Neuron (in vitro differentiated cells): Measurements from ENCODE around the gene PLXNA3.
"Not testable (repeated sequence)": the region's sequence is repeated elsewhere in the genome, so short reads cannot be mapped to it uniquely, and the experiment has no call there.

ENCODE experiments used
- H2AFZ ChIP-seq: one replicate; pipeline ENCODE4 v1.6.1; 2013; ENCODE audit warnings: low read depth, mild to moderate bottlenecking, inconsistent platforms, low read length, moderate library complexity
- H3K27me3 ChIP-seq: one replicate; pipeline ENCODE4 v1.6.1; 2013; ENCODE audit warnings: low read length; ENCODE audit not compliant: insufficient read depth
- H3K36me3 ChIP-seq: one replicate; pipeline ENCODE4 v1.6.1; 2013; ENCODE audit warnings: low read length; ENCODE audit not compliant: insufficient read depth
- H3K4me1 ChIP-seq: one replicate; pipeline ENCODE4 v1.6.1; 2013; ENCODE audit warnings: low read length; ENCODE audit not compliant: insufficient read depth
- H3K4me3 ChIP-seq: 2 replicates; pipeline ENCODE4 v1.5.1; 2013; ENCODE audit warnings: mild to moderate bottlenecking, low read length, moderate library complexity
- H3K9me3 ChIP-seq: one replicate; pipeline ENCODE4 v1.6.1; 2013; ENCODE audit warnings: low read length

PLXNA3 gene

DNA sequence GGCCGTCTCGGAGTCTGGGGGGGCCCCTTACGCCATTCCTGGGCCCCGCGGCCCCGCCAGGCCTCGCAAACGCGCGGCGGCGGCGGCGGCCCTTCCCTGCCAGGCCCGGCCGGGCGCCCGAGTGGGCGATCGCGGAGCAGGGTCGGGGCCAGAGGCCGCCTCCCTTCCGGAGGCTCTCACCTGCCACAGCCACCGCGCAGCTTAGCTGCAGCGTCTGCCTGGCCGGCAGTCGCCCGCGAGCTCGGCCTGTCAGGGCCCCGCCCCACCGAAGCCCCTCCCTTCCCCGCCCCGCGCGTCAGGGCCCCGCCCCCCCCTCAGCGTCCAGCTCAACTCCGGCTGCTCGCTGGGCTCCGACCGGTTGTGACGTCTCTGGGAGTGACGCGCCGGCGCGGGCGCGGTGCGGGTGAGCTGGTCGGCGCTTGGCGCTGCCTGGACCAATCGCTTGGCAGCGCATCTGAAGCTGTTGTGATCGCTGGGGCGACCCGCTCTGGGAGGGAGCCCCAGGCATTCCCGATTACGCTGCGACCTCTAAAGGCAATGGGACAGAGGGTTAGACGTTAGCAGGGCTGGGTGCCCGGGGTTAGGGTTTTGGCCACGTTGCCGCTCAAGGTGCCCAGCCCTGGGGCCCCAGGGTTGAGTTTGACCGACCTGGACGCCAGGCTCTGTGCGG lies 32.5 kb downstream of the PLXNA3 start, which contains the start of gene SLC10A3:
Gene SLC10A3, minus strand, starts transcription at position 216 of the 670 bp plus-strand sequence. CDS start 1,689 bp downstream, outside the sequence.
- Histone ChIP-seq H3K27me3 (peaks cover 2% of the 10 kb centered on the region), H3K4me1 (peaks cover 5% of the 10 kb centered on the region), H3K9me3 (no peaks in the 10 kb centered on the region), H3K36me3 (no peaks in the 10 kb centered on the region), H2AFZ (peak within 1 kb of the TSS; percentile 38), H3K4me3 (peak within 1 kb of the TSS; percentile 67)

DNA sequence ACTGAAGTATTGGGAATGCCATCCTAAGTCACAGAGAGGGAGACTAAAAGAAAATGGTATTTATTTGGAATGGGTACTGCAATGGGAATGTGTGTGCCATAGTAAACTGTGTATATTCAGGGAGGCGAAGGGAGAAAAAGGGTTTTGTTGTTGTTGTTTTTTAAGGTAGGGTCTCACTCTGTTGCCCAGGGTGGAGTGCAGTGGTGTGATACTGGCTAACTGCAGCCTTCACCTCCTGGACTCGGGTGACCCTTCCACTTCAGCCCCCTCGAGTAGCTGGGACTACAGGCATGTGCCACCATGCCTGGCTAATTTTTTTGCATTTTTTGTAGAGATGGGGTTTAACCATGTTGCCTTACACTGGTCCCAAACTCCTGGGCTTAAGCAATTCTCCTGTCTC lies 36.6 kb downstream of the PLXNA3 start:
- no peaks in the 10 kb centered on the region for H3K36me3 ChIP-seq
- peaks cover under 1% of the 10 kb centered on the region for H3K4me1 ChIP-seq
- no peak overlapping the region for H3K4me3 ChIP-seq
- peaks cover 2% of the 10 kb centered on the region for H3K27me3 ChIP-seq
- no peaks in the 10 kb centered on the region for H3K9me3 ChIP-seq
- no peak overlapping the region for H2AFZ ChIP-seq

DNA sequence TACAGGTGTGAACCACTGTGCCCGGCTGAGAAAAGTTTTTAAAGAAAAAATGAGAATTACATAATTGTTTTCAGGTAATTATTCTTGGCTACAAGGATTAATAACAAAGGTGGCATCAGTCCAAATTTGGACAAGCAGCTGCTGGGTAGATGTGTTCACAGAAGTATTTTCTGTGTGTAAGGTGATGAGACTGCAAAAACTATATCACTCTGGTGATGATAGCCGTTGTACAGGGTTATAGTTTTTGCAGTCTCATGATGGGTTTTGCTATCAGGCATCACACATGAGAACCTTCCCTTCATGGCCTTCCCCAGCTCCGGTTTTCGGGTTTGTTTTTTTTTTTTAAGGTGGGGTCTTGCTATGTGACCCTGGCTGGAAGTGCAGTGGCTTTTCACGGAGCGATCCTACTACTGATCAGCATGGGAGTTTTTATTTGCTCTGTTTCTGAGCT lies 37.4 kb downstream of the PLXNA3 start:
- Histone ChIP-seq H2AFZ (no peak overlapping the region), H3K4me3 (no peak overlapping the region), H3K27me3 (peaks cover 2% of the 10 kb centered on the region), H3K4me1 (no peaks in the 10 kb centered on the region), H3K9me3 (no peaks in the 10 kb centered on the region), H3K36me3 (no peaks in the 10 kb centered on the region)

DNA sequence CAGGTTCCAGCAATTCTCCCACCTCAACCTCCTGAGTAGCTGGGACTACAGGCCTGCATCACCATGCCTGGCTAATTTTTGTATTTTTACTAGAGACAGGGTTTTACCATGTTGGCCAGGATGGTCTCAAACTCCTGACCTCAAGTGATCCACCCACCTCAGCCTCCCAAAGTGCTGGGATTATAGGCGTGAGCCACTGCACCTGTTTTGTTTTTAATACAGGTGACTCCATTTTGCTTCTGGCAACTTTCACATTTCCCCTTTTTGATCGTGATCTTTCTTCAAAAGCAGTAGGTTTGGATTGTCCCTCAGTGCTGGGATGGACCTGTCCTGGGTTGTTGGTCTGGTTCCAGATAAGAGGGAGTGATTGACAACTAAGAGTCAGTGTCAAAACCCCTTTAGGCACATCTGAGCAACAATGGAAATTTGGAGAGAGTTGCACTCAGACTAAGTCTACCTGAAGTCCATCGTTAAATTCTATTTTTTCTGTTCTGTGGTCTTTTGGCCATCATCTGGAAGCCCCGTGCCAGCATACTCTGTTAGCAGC lies 38.6 kb downstream of the PLXNA3 start:
- not testable (repeated sequence) for H3K36me3 ChIP-seq, H3K9me3 ChIP-seq, H2AFZ ChIP-seq, H3K4me1 ChIP-seq, H3K4me3 ChIP-seq, H3K27me3 ChIP-seq

DNA sequence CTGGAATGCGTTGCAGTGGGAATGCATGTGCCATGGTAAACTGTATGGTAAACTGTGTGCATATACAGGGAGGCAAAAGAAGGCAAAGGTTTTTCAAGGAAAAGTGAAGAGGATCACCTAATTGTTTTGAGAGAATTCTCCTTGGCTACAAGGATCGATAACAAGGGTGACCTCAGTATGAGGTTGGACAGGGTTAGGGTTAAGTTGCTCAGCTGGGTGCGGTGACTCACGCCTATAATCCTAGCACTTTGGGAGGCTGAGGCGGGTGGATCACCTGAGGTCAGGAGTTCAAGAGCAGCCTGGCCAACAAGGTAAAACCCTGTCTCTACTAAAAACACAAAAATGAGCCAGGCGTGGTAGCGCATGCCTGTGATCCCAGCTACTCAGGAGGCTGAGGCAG lies 43.3 kb downstream of the PLXNA3 start:
- H3K9me3 ChIP-seq, H3K36me3 ChIP-seq, H2AFZ ChIP-seq, H3K4me3 ChIP-seq, H3K27me3 ChIP-seq, H3K4me1 ChIP-seq: not testable (repeated sequence)

DNA sequence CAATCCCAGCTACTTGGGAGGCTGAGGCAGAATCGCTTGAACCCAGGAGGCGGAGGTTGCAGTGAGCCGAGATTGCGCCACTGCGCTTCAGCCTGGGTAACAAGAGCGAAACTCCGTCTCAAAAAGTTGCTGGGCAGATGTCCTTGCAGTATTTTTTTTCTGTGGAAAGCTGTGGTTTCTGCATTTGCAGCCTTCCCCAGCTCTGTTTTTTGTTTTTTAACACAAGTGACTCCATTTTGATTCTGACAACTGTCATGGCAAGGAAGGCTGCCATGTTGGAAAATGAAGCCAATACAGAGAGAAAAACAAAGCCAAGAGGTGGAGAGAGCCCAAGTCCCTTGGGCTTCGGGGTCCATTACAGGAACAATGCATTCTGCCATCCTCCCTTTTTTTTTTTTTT lies 44.0 kb downstream of the PLXNA3 start:
- no peak overlapping the region for H2AFZ ChIP-seq
- no peaks in the 10 kb centered on the region for H3K27me3 ChIP-seq
- H3K4me1 ChIP-seq = no peaks in the 10 kb centered on the region
- H3K9me3 ChIP-seq = no peaks in the 10 kb centered on the region
- H3K4me3 ChIP-seq = no peak overlapping the region
- H3K36me3 ChIP-seq = peaks cover 3% of the 10 kb centered on the region

DNA sequence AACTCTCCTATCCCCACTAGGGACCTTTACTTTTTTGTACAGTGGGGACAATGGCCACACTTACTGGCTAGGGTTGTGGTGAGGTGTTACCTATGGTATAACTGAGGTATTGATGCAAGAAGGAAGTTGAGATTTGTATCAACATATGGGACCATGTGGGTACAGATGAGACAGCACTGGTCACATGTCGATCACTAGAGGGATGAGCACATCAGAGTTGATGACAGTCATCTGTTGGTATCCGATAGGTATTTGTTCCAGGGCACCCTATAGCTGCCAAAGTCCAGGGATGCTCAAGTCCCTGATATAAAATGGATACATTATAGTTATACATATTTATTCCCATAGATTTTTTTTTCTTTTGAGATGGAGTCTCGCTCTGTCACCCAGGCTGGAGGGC lies 44.9 kb downstream of the PLXNA3 start:
- Histone ChIP-seq H3K4me1 (no peaks in the 10 kb centered on the region), H3K4me3 (no peak overlapping the region), H3K9me3 (no peaks in the 10 kb centered on the region), H2AFZ (no peak overlapping the region), H3K27me3 (no peaks in the 10 kb centered on the region), H3K36me3 (peaks cover 3% of the 10 kb centered on the region)

DNA sequence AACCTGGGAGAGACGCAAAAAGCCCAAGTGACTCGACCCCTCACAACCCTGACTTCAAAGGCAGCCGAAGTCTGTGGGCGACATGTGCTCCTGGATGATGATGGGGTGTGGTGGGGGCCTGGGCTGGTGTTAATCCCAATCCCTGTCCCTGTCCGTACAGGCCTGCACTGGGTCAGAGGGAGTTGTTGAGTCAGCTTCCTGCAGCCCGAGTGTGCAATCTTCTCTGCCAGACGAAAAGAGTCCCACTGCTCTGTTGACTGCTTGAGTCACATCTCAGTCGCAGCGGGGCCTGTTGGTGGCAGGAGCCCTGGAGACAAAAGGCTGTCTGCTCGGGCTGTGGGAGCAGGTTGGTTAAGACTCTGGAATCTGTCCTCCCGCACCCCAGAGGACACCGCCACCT lies 47.7 kb downstream of the PLXNA3 start:
- Histone ChIP-seq H3K4me3 (no peak overlapping the region), H2AFZ (no peak overlapping the region), H3K36me3 (peaks cover 3% of the 10 kb centered on the region), H3K9me3 (peaks cover 7% of the 10 kb centered on the region), H3K4me1 (no peaks in the 10 kb centered on the region), H3K27me3 (no peaks in the 10 kb centered on the region)

DNA sequence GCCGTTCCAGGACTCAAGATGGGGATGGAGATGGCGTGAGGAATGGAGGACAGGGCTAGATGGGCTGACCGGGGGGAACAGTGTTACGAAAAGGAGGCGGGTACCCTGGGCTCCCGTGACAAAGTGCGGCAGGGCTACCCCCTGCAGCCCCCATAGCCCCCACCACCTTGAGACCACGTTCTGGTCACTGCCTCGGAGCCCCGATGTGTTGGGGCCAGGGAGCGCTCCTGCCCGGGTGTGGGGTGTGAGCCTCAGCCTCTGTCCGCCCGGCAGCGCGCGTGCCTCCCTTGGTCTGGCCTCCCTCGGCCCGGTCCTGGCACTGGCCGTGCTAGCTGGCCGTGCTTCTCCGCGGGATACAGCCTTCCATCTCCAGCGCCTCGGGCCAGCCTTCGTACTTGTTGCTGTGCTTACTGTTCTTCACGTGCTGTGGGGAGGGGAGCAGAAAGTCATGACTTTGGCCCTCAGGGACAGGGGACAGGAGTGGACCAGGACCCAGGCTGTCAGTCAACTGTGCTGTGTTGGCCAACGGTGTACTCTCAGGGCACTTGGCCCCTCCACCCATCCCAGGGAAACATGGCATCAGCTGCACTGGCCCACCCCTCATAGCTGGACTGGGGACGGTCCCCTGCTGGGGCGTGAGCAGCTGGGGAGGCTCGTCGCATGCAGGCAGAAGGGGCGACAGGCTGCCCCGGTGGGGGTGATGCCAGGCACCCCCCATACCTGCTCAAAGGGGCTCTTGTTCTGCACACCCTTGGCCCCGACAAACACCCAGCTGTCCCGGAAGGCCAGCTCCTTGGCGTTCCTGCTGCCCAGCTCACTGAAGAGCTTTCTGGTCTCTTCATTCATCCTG lies 48.6 kb downstream of the PLXNA3 start:
- peaks cover 7% of the 10 kb centered on the region for H3K9me3 ChIP-seq
- H3K27me3 ChIP-seq = no peaks in the 10 kb centered on the region
- H3K36me3 ChIP-seq = peaks cover 3% of the 10 kb centered on the region
- H2AFZ ChIP-seq = no peak overlapping the region
- no peak overlapping the region for H3K4me3 ChIP-seq
- H3K4me1 ChIP-seq = no peaks in the 10 kb centered on the region

DNA sequence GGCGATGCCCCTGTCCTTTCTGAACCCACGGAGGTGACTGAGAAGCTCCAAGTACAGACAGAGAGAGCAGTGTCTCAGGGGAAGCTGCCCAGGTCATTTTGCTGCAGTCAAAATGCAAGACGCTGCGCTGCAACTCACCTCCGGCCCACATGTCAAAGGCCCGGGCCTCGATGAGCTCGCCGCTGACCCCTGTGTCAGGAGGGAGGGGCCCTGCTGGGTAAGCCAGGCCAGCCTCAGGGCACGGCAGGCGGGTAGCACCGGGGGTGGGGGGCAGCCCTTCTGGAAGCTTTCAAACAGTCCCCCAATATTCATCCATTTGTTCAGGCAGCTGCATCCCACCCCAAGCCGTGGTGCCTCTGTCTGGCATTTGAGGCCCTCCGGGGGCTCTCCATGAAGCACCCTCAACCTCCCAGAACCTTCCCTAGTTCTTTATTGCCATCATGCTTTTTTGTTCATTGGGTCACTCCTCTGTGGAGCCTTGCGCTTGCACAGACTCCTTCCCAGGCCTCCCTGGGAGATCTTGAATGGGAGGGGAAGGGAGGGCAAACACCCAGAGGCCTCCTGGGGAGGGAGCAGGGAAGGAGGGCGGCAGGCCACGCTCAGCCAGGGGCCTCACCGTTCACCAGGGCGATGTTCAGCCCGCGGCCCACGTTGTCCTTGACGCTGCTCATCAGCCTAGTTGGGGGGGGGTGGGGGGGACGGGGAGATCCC lies 49.7 kb downstream of the PLXNA3 start:
- Histone ChIP-seq H3K4me1 (no peaks in the 10 kb centered on the region), H3K27me3 (no peaks in the 10 kb centered on the region), H3K36me3 (peaks cover 3% of the 10 kb centered on the region), H3K9me3 (peaks cover 7% of the 10 kb centered on the region), H3K4me3 (no peak overlapping the region), H2AFZ (no peak overlapping the region)

DNA sequence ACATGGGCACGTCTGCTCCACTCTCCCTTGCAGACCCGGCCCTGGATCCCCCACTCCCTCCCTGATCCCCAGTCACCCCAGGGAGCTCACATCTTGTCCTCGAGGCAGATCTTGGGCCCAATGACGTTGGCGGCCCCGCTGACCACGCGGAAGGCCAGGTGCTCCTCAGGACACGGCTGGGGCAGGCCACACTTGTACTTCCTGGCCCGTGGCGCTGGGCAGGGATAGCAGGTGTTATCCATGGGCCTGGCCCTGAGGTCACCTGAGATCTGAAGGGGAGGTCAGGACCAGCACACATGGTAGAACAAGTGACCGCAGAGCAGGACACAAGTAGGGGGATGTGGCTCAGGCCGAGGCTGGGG lies 50.3 kb downstream of the PLXNA3 start:
- no peak overlapping the region for H2AFZ ChIP-seq
- no peaks in the 10 kb centered on the region for H3K4me1 ChIP-seq
- H3K4me3 ChIP-seq = no peak overlapping the region
- H3K36me3 ChIP-seq = peaks cover 3% of the 10 kb centered on the region
- peaks cover 7% of the 10 kb centered on the region for H3K9me3 ChIP-seq
- H3K27me3 ChIP-seq = no peaks in the 10 kb centered on the region

DNA sequence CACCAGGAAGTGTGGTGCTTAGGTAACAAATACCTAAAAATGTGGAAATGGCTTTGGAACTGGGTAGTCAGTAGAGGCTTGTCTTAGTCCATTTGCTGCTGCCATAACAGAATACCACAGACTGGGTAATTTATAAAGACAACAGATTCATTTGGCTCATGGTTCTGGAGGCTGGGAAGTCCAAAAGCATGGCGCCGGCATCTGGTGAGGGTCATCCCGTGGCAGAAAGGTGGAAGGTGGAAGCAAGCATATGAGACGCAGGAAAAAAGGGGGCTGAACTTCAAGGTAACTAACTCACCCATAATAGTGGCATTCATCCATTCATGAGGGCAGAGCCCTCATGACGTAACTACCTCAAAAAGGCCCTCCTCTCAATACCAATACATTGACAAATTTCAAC lies 51.4 kb downstream of the PLXNA3 start:
- H3K4me1 ChIP-seq = no peaks in the 10 kb centered on the region
- no peak overlapping the region for H2AFZ ChIP-seq
- peaks cover 3% of the 10 kb centered on the region for H3K36me3 ChIP-seq
- H3K9me3 ChIP-seq = peaks cover 7% of the 10 kb centered on the region
- no peak overlapping the region for H3K4me3 ChIP-seq
- H3K27me3 ChIP-seq = no peaks in the 10 kb centered on the region

DNA sequence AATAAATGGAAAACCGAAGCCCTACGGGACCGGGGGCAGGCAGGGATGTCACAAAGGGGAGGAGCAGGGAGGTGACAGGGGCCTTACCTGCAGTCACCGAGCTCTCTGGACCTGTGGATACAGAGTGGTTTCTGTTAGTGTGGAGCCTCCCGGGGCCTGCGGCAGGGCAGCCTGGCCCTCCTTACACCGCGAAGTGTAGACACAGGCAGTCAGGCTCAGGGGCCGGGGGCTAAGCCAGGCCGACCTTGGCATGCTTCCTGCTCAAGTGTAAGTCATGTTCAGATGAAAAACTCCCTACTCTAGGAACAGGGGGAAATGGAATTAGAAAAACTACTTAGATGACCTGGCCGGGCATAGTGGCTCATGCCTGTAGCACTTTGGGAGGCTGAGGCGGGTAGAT lies 53.7 kb downstream of the PLXNA3 start:
- no peaks in the 10 kb centered on the region for H3K27me3 ChIP-seq
- H2AFZ ChIP-seq = no peak overlapping the region
- H3K4me3 ChIP-seq = no peak overlapping the region
- peaks cover 2% of the 10 kb centered on the region for H3K4me1 ChIP-seq
- H3K9me3 ChIP-seq = peaks cover 7% of the 10 kb centered on the region
- H3K36me3 ChIP-seq = peaks cover 2% of the 10 kb centered on the region
